ENCODE measurements around the gene TUBGCP6.

DNA sequence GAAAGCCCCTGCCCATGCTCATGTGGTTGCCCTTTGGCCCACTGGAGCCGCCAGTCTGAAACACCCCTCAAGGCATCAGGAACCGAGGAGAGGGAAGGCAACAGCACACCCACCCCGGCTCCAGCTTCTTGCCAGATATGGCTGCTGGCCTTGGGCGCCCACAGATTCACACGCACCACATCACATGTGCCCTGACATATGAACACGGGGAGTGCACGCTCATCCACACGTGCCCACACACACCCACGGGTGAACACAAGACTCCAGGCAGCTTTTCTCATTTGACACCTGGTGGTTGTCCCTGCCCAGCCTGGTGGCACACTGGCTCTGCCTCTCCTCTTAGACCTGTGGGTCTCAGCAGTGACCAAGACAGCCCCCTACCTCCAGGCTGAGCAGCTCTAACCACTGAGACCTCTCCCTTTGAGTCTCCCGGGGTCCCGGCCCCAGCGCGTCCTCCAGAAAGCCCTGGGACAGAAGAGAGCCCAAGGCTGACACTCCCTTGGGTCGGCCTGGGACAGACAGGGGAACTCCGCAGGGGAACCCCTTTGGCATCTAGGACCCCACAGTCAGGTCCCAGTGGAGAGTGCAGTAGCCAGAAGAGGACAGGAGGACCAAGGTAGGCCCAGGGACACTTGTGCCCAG is 19.4 kb upstream of the TUBGCP6 start:
- TF ChIP-seq, protein P1, sequence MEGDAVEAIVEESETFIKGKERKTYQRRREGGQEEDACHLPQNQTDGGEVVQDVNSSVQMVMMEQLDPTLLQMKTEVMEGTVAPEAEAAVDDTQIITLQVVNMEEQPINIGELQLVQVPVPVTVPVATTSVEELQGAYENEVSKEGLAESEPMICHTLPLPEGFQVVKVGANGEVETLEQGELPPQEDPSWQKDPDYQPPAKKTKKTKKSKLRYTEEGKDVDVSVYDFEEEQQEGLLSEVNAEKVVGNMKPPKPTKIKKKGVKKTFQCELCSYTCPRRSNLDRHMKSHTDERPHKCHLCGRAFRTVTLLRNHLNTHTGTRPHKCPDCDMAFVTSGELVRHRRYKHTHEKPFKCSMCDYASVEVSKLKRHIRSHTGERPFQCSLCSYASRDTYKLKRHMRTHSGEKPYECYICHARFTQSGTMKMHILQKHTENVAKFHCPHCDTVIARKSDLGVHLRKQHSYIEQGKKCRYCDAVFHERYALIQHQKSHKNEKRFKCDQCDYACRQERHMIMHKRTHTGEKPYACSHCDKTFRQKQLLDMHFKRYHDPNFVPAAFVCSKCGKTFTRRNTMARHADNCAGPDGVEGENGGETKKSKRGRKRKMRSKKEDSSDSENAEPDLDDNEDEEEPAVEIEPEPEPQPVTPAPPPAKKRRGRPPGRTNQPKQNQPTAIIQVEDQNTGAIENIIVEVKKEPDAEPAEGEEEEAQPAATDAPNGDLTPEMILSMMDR (IDR thresholded peaks at IDR 0.05) = no peak
- no peak for TF ChIP-seq POLR2A (IDR thresholded peaks at IDR 0.05)

All from prostate gland (tissue), 2 donors.